ENCODE data around the gene JOSD1.

Gene JOSD1

DNA sequence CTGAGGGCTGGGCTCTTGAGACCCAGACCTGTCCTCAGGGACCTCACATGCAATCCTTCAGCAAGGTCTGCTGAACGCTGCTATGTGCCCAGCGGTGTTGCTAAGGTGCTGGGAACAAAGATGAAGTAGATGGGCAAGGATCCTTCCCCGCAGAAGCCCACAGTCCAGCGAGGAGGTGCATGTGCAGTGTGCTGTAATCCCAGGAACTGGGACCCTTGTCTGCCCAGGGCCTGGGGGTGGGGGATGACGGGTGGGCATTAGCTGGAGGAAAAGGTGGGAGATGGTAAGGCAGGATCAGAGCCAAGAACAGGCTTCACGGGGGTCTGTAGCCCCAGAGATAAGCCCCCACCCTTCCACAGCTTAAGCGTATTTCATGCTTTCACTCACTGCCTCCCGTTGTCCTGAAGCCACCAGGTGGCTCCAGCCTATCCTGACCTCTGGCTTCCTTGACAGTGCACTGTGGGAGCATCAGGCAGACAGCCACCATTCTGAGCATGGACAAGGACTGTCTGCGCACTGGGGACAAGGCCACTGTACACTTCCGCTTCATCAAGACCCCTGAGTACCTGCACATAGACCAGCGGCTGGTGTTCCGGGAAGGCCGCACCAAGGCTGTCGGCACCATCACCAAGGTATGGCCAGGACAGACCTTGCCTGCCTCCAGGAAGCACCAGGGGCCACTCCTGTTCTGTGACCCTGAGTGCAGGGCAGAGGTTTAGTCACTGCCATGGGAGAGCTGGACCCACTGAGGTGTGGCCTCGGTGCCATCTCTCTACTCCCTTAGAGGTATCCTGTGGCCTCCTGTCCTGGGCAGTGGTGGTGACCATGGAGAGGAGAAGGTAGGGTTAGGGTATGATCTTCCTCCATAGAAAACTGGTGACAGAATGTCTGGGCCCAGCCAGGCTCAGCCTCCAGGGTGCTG, 27.0 kb upstream of the JOSD1 start:
- no peak overlapping the region for H3K4me3 Mint-ChIP-seq
- H3K4me1 Mint-ChIP-seq (ENCODE audit: low read depth) = no peaks in the 10 kb centered on the region
- H3K27me3 Mint-ChIP-seq (ENCODE audit: low read depth) = no peaks in the 10 kb centered on the region
- H3K36me3 Mint-ChIP-seq (ENCODE audit: low read depth) = peaks cover 61% of the 10 kb centered on the region
- H3K27ac Mint-ChIP-seq = no peak overlapping the region
- no peaks in the 10 kb centered on the region for H3K9me3 Mint-ChIP-seq
- no peak for DNase-seq (ENCODE audit: low spot score)

DNA sequence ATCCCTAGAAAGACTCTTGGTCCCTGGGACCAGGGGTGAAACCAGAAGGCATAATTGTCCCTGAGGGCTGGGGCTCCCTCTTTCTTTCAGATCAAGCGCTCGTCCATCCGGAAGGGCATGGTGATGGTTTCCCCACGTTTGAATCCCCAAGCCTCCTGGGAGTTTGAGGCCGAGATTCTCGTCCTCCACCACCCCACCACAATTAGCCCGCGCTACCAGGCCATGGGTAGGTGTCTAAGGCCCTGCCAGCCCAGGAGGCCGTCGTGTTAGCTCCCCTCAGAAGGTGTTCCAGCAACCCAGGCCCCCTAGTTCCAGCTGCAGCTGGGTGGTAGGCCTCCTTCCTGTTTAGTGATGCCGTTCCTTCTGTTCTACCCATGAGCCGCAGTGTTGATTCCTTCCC, 26.4 kb upstream of the JOSD1 start:
- H3K27me3 Mint-ChIP-seq (ENCODE audit: low read depth) = no peaks in the 10 kb centered on the region
- no peak for DNase-seq (ENCODE audit: low spot score)
- H3K9me3 Mint-ChIP-seq = no peaks in the 10 kb centered on the region
- peaks cover 67% of the 10 kb centered on the region for H3K36me3 Mint-ChIP-seq (ENCODE audit: low read depth)
- no peaks in the 10 kb centered on the region for H3K4me1 Mint-ChIP-seq (ENCODE audit: low read depth)
- no peak overlapping the region for H3K4me3 Mint-ChIP-seq
- H3K27ac Mint-ChIP-seq = no peak overlapping the region

- Mint-ChIP-seq H3K9me3 (no peaks in the 10 kb centered on the region), H3K27ac (no peak overlapping the region), H3K4me1 (ENCODE audit: low read depth) (peaks cover 2% of the 10 kb centered on the region), H3K4me3 (no peak overlapping the region), H3K36me3 (ENCODE audit: low read depth) (peaks cover 71% of the 10 kb centered on the region), H3K27me3 (ENCODE audit: low read depth) (no peaks in the 10 kb centered on the region)
- no peak for DNase-seq (ENCODE audit: low spot score)
These were observed 25.3 kb upstream of the JOSD1 start for GRCh38 chr22:38725900-38726655.

GRCh38 chr22:38724926-38725571, 24.3 kb upstream of the JOSD1 start:
- peaks cover 66% of the 10 kb centered on the region for H3K36me3 Mint-ChIP-seq (ENCODE audit: low read depth)
- no peaks in the 10 kb centered on the region for H3K27me3 Mint-ChIP-seq (ENCODE audit: low read depth)
- no peak overlapping the region for H3K4me3 Mint-ChIP-seq
- H3K9me3 Mint-ChIP-seq = no peaks in the 10 kb centered on the region
- H3K4me1 Mint-ChIP-seq (ENCODE audit: low read depth) = peaks cover 2% of the 10 kb centered on the region
- H3K27ac Mint-ChIP-seq = peak overlapping the region; percentile 11
- no peak for DNase-seq (ENCODE audit: low spot score)

- Mint-ChIP-seq H3K27me3 (ENCODE audit: low read depth) (no peaks in the 10 kb centered on the region), H3K36me3 (ENCODE audit: low read depth) (peaks cover 62% of the 10 kb centered on the region), H3K4me1 (ENCODE audit: low read depth) (peaks cover 2% of the 10 kb centered on the region)
These were observed 23.4 kb upstream of the JOSD1 start for GRCh38 chr22:38724176-38724575.

DNA sequence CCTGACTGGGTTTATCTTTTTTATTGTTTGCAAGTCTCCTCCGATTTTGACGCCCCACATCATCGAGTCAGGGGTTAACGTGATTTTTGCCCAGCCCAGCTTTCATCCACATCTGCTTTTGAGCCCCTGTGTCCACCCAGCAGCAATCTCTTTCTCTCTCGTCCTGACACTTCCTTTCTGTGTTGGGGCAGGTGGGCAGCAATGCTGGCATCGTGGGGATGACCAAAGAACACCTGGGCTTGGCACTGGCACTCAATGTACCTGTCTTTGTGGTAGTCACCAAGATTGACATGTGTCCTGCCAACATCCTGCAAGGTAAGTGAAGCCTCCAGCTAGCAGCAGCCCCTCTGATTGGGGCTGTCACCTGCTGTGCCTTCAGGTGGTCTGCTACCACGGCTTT, 20.8 kb upstream of the JOSD1 start:
- Mint-ChIP-seq H3K9me3 (no peaks in the 10 kb centered on the region), H3K4me1 (ENCODE audit: low read depth) (peaks cover 2% of the 10 kb centered on the region), H3K27ac (no peak overlapping the region), H3K27me3 (ENCODE audit: low read depth) (no peaks in the 10 kb centered on the region), H3K36me3 (ENCODE audit: low read depth) (peaks cover 53% of the 10 kb centered on the region), H3K4me3 (no peak overlapping the region)
- no peak for DNase-seq (ENCODE audit: low spot score)

More at GRCh38 chr22:38724176-38724575, 23.4 kb upstream of the JOSD1 start:
- no peak overlapping the region for H3K27ac Mint-ChIP-seq
- H3K4me3 Mint-ChIP-seq = no peak overlapping the region
- H3K9me3 Mint-ChIP-seq = no peaks in the 10 kb centered on the region
- DNase-seq (ENCODE audit: low spot score) = no peak

DNA sequence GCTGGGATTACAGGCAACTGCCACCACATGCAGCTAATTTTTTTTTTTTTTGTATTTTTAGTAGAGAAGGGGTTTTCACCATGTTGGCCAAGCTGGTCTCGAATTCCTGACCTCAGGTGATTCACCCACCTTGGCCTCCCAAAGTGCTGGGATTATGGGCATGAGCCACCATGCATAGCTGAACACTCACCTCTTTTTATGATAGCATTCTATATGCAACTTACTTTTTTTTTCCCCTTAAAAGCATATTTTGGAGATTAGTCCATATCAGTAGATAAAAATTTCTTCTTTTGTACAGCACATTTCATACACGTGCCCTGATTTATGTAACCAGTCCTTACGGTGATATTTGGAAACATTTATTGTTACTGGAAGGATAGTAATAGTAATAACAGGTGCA, 19.6 kb upstream of the JOSD1 start:
- H3K9me3 Mint-ChIP-seq = no peaks in the 10 kb centered on the region
- no peaks in the 10 kb centered on the region for H3K27me3 Mint-ChIP-seq (ENCODE audit: low read depth)
- no peak for DNase-seq (ENCODE audit: low spot score)
- H3K4me3 Mint-ChIP-seq = no peak overlapping the region
- no peak overlapping the region for H3K27ac Mint-ChIP-seq
- H3K4me1 Mint-ChIP-seq (ENCODE audit: low read depth) = peaks cover 2% of the 10 kb centered on the region
- H3K36me3 Mint-ChIP-seq (ENCODE audit: low read depth) = peaks cover 47% of the 10 kb centered on the region

DNA sequence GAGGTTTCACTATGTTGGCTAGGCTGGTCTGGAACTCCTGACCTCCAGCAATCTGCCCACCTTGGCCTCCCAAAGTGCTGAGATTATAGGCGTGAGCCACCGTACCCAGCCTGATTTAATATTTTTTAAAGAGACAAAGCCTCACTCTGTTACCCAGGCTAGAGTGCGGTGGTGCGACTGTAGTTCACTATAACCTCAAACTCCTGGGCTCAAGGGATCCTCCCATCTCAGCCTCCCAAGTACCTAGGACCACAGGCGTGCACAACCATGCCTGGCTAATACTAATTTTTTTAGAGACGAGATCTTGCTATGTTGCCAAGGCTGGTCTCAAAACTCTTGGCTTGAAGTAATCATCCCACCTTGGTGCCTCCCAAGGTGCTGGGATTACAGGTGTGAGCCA, 18.5 kb upstream of the JOSD1 start:
- H3K4me3 Mint-ChIP-seq = no peak overlapping the region
- H3K27me3 Mint-ChIP-seq (ENCODE audit: low read depth) = no peaks in the 10 kb centered on the region
- no peaks in the 10 kb centered on the region for H3K9me3 Mint-ChIP-seq
- peaks cover 36% of the 10 kb centered on the region for H3K36me3 Mint-ChIP-seq (ENCODE audit: low read depth)
- DNase-seq (ENCODE audit: low spot score) = no peak
- no peak overlapping the region for H3K27ac Mint-ChIP-seq
- H3K4me1 Mint-ChIP-seq (ENCODE audit: low read depth) = peaks cover 11% of the 10 kb centered on the region

GRCh38 chr22:38718414-38718813, 17.7 kb upstream of the JOSD1 start:
- Mint-ChIP-seq H3K36me3 (ENCODE audit: low read depth) (peaks cover 31% of the 10 kb centered on the region), H3K4me3 (no peak overlapping the region), H3K27ac (peak overlapping the region; percentile 6), H3K4me1 (ENCODE audit: low read depth) (peaks cover 13% of the 10 kb centered on the region), H3K27me3 (ENCODE audit: low read depth) (no peaks in the 10 kb centered on the region), H3K9me3 (no peaks in the 10 kb centered on the region)
- DNase-seq (ENCODE audit: low spot score) = no peak

DNA sequence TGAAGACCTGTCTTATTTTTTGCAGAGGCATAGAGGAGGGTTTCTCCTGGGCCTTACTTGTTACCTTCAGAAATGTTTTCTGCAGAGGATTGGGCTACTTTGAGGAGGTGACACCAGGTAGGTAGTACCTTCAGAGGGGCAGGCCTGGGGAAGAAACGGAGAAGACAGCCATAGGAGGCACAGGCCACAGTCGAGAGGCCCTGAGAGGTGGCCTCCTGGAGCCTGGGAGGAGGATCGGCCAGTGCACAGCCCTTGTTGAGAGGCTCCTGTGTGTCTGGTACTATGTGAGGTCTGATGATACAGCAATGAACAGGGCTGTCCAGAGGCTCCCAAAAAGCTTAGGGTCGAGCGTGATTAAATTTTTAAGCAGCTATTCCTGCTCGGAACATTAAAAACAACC, 16.5 kb upstream of the JOSD1 start:
- H3K9me3 Mint-ChIP-seq = no peaks in the 10 kb centered on the region
- peaks cover 18% of the 10 kb centered on the region for H3K4me1 Mint-ChIP-seq (ENCODE audit: low read depth)
- no peak for DNase-seq (ENCODE audit: low spot score)
- H3K36me3 Mint-ChIP-seq (ENCODE audit: low read depth) = peaks cover 27% of the 10 kb centered on the region
- H3K27ac Mint-ChIP-seq = no peak overlapping the region
- no peaks in the 10 kb centered on the region for H3K27me3 Mint-ChIP-seq (ENCODE audit: low read depth)
- H3K4me3 Mint-ChIP-seq = no peak overlapping the region

GRCh38 chr22:38716826-38717225, 16.1 kb upstream of the JOSD1 start:
- H3K27ac Mint-ChIP-seq = peak overlapping the region; percentile 21
- no peaks in the 10 kb centered on the region for H3K9me3 Mint-ChIP-seq
- H3K27me3 Mint-ChIP-seq (ENCODE audit: low read depth) = no peaks in the 10 kb centered on the region
- H3K4me3 Mint-ChIP-seq = no peak overlapping the region
- H3K4me1 Mint-ChIP-seq (ENCODE audit: low read depth) = peaks cover 21% of the 10 kb centered on the region
- H3K36me3 Mint-ChIP-seq (ENCODE audit: low read depth) = peaks cover 27% of the 10 kb centered on the region
- no peak for DNase-seq (ENCODE audit: low spot score)

DNA sequence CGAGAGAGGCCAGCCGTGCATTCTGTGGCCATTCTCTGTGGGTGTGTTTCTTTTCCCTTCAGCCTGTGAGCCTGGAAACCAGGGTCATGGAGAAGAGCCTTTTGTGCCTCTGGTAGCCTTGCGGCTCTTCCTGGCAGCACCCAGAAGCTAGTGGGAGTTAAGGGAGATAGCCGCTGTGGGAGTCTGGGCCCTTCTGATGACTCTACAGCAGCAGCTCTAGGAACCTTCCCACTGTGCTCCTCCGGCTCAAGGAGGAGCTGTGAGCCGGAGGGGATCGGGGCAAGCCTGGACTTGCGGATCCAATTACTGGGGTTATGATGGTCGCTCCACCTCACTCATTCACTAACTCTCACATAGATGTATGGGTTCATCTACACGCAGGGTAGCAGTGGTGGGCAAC, 15.5 kb upstream of the JOSD1 start:
- Mint-ChIP-seq H3K4me3 (no peak overlapping the region), H3K27ac (peak overlapping the region; percentile 14), H3K9me3 (no peaks in the 10 kb centered on the region), H3K4me1 (ENCODE audit: low read depth) (peaks cover 19% of the 10 kb centered on the region), H3K36me3 (ENCODE audit: low read depth) (peaks cover 23% of the 10 kb centered on the region), H3K27me3 (ENCODE audit: low read depth) (no peaks in the 10 kb centered on the region)
- no peak for DNase-seq (ENCODE audit: low spot score)

DNA sequence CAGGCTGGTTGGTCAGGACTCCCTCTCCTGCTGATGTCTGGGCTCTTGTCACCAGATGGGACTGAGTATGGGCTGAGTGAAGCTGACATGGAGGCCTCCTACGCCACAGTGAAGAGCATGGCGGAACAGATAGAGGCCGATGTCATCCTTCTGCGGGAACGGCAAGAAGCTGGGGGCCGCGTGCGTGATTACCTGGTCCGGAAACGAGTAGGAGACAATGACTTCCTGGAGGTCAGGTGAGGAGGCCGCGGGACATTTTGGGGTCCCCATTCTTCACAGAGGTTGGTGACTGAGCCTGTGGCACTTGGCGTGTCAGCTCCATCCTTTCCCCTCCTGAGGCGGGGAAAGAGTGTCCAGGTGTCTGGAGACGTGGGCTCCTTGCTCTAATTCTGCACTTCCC, 15.1 kb upstream of the JOSD1 start:
- Mint-ChIP-seq H3K9me3 (no peaks in the 10 kb centered on the region), H3K4me1 (ENCODE audit: low read depth) (peaks cover 20% of the 10 kb centered on the region), H3K4me3 (no peak overlapping the region), H3K27me3 (ENCODE audit: low read depth) (no peaks in the 10 kb centered on the region), H3K36me3 (ENCODE audit: low read depth) (peaks cover 26% of the 10 kb centered on the region), H3K27ac (no peak overlapping the region)
- no peak for DNase-seq (ENCODE audit: low spot score)

GRCh38 chr22:38715176-38715764, 14.5 kb upstream of the JOSD1 start:
- Mint-ChIP-seq H3K4me1 (ENCODE audit: low read depth) (peaks cover 25% of the 10 kb centered on the region), H3K27ac (no peak overlapping the region), H3K27me3 (ENCODE audit: low read depth) (no peaks in the 10 kb centered on the region), H3K36me3 (ENCODE audit: low read depth) (peaks cover 31% of the 10 kb centered on the region), H3K4me3 (no peak overlapping the region), H3K9me3 (no peaks in the 10 kb centered on the region)
- no peak for DNase-seq (ENCODE audit: low spot score)
